Measurements from ENCODE around the gene KLHL14.

DNA sequence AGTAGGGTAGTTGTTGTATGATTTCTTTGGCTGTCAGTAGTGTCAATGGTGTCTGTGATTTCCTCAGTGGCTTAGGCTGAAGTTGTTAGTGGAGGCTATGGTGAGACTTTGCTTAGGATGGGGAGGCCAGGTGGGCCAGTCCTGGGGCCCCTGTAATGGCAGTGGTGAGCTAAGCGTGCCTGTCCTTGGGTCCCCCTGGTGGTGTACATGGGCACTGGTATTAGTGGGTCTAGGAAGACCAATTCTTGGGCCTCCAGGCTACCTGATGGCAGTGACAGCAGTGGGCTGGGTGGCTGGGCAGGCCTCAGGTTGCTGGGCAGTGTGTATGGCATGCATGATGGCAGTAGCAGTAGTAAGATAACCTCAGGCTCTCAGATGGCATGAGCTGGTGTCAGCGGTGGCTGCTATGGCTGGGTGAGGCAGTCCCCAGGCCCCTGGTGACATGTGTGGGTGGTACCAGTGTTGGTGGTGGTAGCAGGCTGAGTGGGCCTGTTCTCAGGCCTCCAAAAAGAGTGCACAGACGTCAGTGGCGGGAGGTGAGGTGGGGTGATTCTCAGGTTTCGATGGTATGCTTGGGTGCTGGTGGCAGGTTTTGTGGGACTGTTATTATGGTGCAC is 103.2 kb downstream of the KLHL14 start:
- TF ChIP-seq TARDBP (IDR thresholded peaks at IDR 0.05), result no peak
- no peak for TF ChIP-seq FOXA1 (IDR thresholded peaks at IDR 0.05)
- no peak for TF ChIP-seq SUZ12 (IDR thresholded peaks at IDR 0.05)

All from HEK293T (cell line).